HepG2 (cell line): ENCODE measurements around the gene SPRED2. TPM values are rescaled to one million over a fixed set of nuclear protein-coding genes. Genes with fewer than 3 reads are reported as not detected.

ENCODE experiments used
- ATF5 ChIP-seq: sonication (generic); formaldehyde crosslinking; IDR thresholded peaks from 2 replicates; pipeline ENCODE4 v1.4.0; 2020; ENCODE audit warnings: mild to moderate bottlenecking, low read depth, missing genetic modification reagents
- DRAP1 ChIP-seq: IDR thresholded peaks from 2 replicates; pipeline ENCODE4 v1.6.1; 2016; ENCODE audit warnings: missing genetic modification reagents, missing compliant biosample characterization
- FOXP1 ChIP-seq, 2 experiments: fragments of 450-650 bp in 1 of 2; IDR thresholded peaks; 2 replicates each; pipeline ENCODE4 v1.6.1; 2017 to 2018; ENCODE audit warnings: antibody characterized with exemption in 1 of 2
- GABPA ChIP-seq, 2 experiments: IDR thresholded peaks; 2 replicates each; pipeline ENCODE4 v1.6.1; 2011 to 2016; ENCODE audit warnings: low read depth in 2 of 2, low read length in 1 of 2, missing biosample characterization in 1 of 2, missing genetic modification characterization in 1 of 2
- HOXD1 ChIP-seq: sonication (generic); formaldehyde crosslinking; IDR thresholded peaks from 2 replicates; pipeline ENCODE4 v1.5.0; 2020; ENCODE audit warnings: missing genetic modification reagents
- JUND ChIP-seq: sonication (generic); formaldehyde crosslinking; IDR thresholded peaks from 2 replicates; pipeline ENCODE4 v1.8.0; 2022; ENCODE audit warnings: mild to moderate bottlenecking, missing genetic modification reagents
- MLXIP ChIP-seq: sonication (generic); formaldehyde crosslinking; IDR thresholded peaks from 2 replicates; pipeline ENCODE4 v1.9.0; 2021; ENCODE audit warnings: missing genetic modification reagents, borderline replicate concordance
- PCBP1 ChIP-seq: fragments of 200-400 bp; formaldehyde crosslinking; IDR thresholded peaks from 2 replicates; pipeline ENCODE4 v1.6.1; 2017; ENCODE audit warnings: mild to moderate bottlenecking, low read depth, low read length, borderline replicate concordance
- SKI ChIP-seq: fragments of 450-650 bp; IDR thresholded peaks from one replicate; pipeline ENCODE4 v1.6.1; 2018; ENCODE audit warnings: mild to moderate bottlenecking; ENCODE audit not compliant: partially characterized antibody
- SP140L ChIP-seq: sonication (generic); formaldehyde crosslinking; IDR thresholded peaks from 2 replicates; pipeline ENCODE4 v1.4.0; 2020; ENCODE audit warnings: missing genetic modification reagents, borderline replicate concordance
- TARDBP ChIP-seq: sonication (generic); formaldehyde crosslinking; IDR thresholded peaks from 2 replicates; pipeline ENCODE4 v1.8.0; 2022; ENCODE audit warnings: mild to moderate bottlenecking, missing genetic modification reagents
- TBL1XR1 ChIP-seq: fragments of 150-350 bp; IDR thresholded peaks from 2 replicates; pipeline ENCODE4 v1.6.1; 2014; ENCODE audit warnings: borderline replicate concordance, low read length; ENCODE audit not compliant: partially characterized antibody
- ZNF230 ChIP-seq: sonication (generic); formaldehyde crosslinking; IDR thresholded peaks from 2 replicates; pipeline ENCODE4 v1.4.0; 2020; ENCODE audit warnings: mild to moderate bottlenecking, missing genetic modification reagents
- ZXDC ChIP-seq: sonication (generic); formaldehyde crosslinking; IDR thresholded peaks from 2 replicates; pipeline ENCODE4 v1.5.0; 2020; ENCODE audit warnings: mild to moderate bottlenecking, missing genetic modification reagents
- polyA plus RNA-seq, 8 experiments: library from polyadenylated mRNA; depleted of rRNA in 3 of 8; stranded (reverse) in 7 of 8; unstranded in 1 of 8; fragments of >200 nt; fragmentation: Illumina TruSeq in 4 of 8; extraction: Trizol in 4 of 8; gene quantifications; 2 replicates each; pipeline versions ENCODE4 v1.2.1 to v1.2.3, GENCODE V29; 2011 to 2016; ENCODE audit warnings: low read depth in 4 of 8, missing spikeins in 1 of 8, mixed read lengths in 1 of 8; ENCODE audit not compliant: insufficient read depth in 1 of 8
- total RNA-seq, 5 experiments: library from RNA; depleted of rRNA; stranded (reverse); fragments of >200 nt; fragmentation: Illumina TruSeq; extraction: Trizol; gene quantifications; 2 replicates each; pipeline ENCODE4 v1.2.3, GENCODE V29; 2016; ENCODE audit warnings: low read depth in 1 of 5
- TF ChIP-seq, protein P1 (sequence below), 2 experiments: IDR thresholded peaks; 2 replicates each; pipeline ENCODE4 v1.6.1; 2011 to 2012; ENCODE audit warnings: low read length in 2 of 2, borderline replicate concordance in 1 of 2, low read depth in 1 of 2, mild to moderate bottlenecking in 1 of 2, moderate library complexity in 1 of 2

SPRED2 gene
- total and polyA plus RNA-seq, 2 of the 13 experiments (the other 11 are each of a cell fraction or from before 2014, with no cell fraction given): 13.0 to 37.0 TPM

DNA sequence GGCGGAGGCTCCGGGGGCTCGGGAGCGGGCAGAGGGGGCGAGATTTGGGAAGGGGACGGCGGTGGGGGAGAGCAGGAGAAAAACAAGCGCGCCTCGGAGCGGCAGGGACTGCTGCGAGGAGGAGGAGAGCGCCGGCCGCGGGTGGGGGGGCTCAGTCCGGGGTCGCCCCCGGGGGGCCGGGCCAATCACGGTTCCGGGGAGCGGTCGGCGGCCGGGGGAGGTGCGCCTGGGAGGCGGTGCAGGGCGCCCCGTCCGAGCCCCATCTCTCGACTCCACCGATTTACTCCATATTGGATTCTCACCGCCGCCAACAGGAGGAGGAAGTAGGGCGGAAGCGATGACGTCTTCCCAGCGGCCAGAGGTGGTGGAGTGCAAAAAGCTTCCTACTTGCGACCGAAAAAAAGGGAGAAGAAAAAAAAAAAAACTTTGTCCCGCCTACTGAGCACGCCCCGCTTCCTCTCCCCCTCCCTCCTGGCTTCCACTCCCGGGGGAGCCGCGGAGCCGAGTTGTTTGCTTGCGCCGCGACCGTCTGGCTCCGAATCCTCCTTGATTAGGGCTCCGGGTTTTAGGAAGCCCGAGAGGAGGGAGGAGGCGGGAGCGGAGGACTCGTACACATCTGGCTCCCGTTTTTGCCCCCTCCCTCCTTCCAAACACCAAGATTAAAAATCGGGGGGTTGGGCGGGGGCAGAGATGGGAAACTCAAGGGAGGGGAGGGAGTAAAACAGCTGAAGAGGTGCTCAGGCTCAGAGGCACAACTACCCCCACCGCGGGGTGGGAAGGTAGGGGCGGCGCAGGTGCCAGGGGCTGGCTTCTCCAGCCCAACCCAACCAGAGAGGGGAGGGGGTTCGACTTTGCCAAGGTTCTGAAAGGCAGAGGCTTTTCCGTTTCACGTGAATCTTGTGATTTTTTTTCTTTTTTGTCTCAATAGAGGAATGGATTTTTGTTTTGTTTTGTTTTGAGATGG lies at the start of gene SPRED2 (continued):
- TF ChIP-seq ZNF230 (CRISPR knock-in tag) (peak; percentile 72; the same call in 1 of the 2 replicates), JUND (CRISPR knock-in tag) (0 out of 2 replicates have a peak, but pooled peaks have one; percentile 49), TARDBP (peak; percentile 94), PCBP1 (peak; percentile 90; the same call in 1 of the 2 replicates), FOXP1 (IDR thresholded peaks at IDR 0.05) (peak; percentile 50), FOXP1 (CRISPR knock-in tag; IDR thresholded peaks at IDR 0.05) (peak; percentile 85), ZXDC (0 out of 2 replicates have a peak, but pooled peaks have one; percentile 39), MLXIP (CRISPR knock-in tag) (peak; percentile 16; the same call in 1 of the 2 replicates), GABPA (IDR thresholded peaks at IDR 0.05; ENCODE audit: low read depth, low read length) (peak; percentile 37; the same call in 1 of the 2 replicates), GABPA (CRISPR knock-in tag; IDR thresholded peaks at IDR 0.05; ENCODE audit: low read depth) (peak; percentile 87), HOXD1 (CRISPR knock-in tag) (peak; percentile 86), DRAP1 (peak; percentile 90), SKI (peak; percentile 86), TBL1XR1 (peak; percentile 85), SP140L (CRISPR knock-in tag) (0 out of 2 replicates have a peak, but pooled peaks have one; percentile 62), ATF5 (CRISPR knock-in tag) (peak; percentile 66; the same call in 1 of the 2 replicates)
- TF ChIP-seq, protein P1, sequence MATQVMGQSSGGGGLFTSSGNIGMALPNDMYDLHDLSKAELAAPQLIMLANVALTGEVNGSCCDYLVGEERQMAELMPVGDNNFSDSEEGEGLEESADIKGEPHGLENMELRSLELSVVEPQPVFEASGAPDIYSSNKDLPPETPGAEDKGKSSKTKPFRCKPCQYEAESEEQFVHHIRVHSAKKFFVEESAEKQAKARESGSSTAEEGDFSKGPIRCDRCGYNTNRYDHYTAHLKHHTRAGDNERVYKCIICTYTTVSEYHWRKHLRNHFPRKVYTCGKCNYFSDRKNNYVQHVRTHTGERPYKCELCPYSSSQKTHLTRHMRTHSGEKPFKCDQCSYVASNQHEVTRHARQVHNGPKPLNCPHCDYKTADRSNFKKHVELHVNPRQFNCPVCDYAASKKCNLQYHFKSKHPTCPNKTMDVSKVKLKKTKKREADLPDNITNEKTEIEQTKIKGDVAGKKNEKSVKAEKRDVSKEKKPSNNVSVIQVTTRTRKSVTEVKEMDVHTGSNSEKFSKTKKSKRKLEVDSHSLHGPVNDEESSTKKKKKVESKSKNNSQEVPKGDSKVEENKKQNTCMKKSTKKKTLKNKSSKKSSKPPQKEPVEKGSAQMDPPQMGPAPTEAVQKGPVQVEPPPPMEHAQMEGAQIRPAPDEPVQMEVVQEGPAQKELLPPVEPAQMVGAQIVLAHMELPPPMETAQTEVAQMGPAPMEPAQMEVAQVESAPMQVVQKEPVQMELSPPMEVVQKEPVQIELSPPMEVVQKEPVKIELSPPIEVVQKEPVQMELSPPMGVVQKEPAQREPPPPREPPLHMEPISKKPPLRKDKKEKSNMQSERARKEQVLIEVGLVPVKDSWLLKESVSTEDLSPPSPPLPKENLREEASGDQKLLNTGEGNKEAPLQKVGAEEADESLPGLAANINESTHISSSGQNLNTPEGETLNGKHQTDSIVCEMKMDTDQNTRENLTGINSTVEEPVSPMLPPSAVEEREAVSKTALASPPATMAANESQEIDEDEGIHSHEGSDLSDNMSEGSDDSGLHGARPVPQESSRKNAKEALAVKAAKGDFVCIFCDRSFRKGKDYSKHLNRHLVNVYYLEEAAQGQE (IDR thresholded peaks at IDR 0.05; ENCODE audit: borderline replicate concordance in 1 of 2, low read depth in 1 of 2, low read length in 2 of 2): no peak
